ENCODE results near the gene ZFYVE9. TPM values are rescaled to one million over a fixed set of nuclear protein-coding genes. Genes with fewer than 3 reads are reported as not detected.
A peak's percentile ranks its signal among the peaks of the same experiment; 100 is the strongest.

ZFYVE9 gene
- total and polyA plus RNA-seq, 2 of the 13 experiments (the other 11 are each of a cell fraction or from before 2014, with no cell fraction given): 9.2 to 19.8 TPM

- no peak for TF ChIP-seq MNT (IDR thresholded peaks at IDR 0.05)
- no peak for TF ChIP-seq SP2 (CRISPR knock-in tag; IDR thresholded peaks at IDR 0.05)
- no peak for TF ChIP-seq ZNF512B (CRISPR knock-in tag; IDR thresholded peaks at IDR 0.05; ENCODE audit: borderline replicate concordance)
- TF ChIP-seq E2F5 (CRISPR knock-in tag; conservative IDR thresholded peaks at IDR 0.05): no peak
- TF ChIP-seq ARNT2 (CRISPR knock-in tag; IDR thresholded peaks at IDR 0.05; ENCODE audit: low read depth): peak; percentile 23; the same call in 1 of the 2 replicates
- TF ChIP-seq MBD4 (IDR thresholded peaks at IDR 0.05; ENCODE audit: borderline replicate concordance, low read length): no peak
- TF ChIP-seq HOXA5 (CRISPR knock-in tag; IDR thresholded peaks at IDR 0.05): no peak
- TF ChIP-seq USF2 (IDR thresholded peaks at IDR 0.05; ENCODE audit: low read depth, low read length): no peak
- no peak for TF ChIP-seq USF2 (CRISPR knock-in tag; IDR thresholded peaks at IDR 0.05; ENCODE audit: borderline replicate concordance)
- TF ChIP-seq TCF7L2 (IDR thresholded peaks at IDR 0.05; ENCODE audit: low read depth, low read length): no peak
- no peak for TF ChIP-seq CREM (IDR thresholded peaks at IDR 0.05)
- no peak for TF ChIP-seq CREM (CRISPR knock-in tag; IDR thresholded peaks at IDR 0.05)
- TF ChIP-seq GPBP1L1 (CRISPR knock-in tag; IDR thresholded peaks at IDR 0.05): no peak
- TF ChIP-seq ZBTB21 (CRISPR knock-in tag; IDR thresholded peaks at IDR 0.05): no peak
- no peak for TF ChIP-seq TP53 (CRISPR knock-in tag; conservative IDR thresholded peaks at IDR 0.05)
- no peak for TF ChIP-seq TCF12 (IDR thresholded peaks at IDR 0.05)
- TF ChIP-seq TCF12 (CRISPR knock-in tag; IDR thresholded peaks at IDR 0.05): no peak
- TF ChIP-seq BCL6 (CRISPR knock-in tag; IDR thresholded peaks at IDR 0.05): no peak
- TF ChIP-seq RBM22 (optimal IDR thresholded peaks at IDR 0.05; ENCODE audit: low read length): no peak
- peak; percentile 91 for TF ChIP-seq ZFY (CRISPR knock-in tag; IDR thresholded peaks at IDR 0.05)
- no peak for TF ChIP-seq ZNF780A (CRISPR knock-in tag; IDR thresholded peaks at IDR 0.05)
Measured at GRCh38 chr1:52142220-52143183, 613 bp downstream of the ZFYVE9 start (continued).

Data from HepG2 (cell line).